ENCODE data around the gene CHST15.

DNA sequence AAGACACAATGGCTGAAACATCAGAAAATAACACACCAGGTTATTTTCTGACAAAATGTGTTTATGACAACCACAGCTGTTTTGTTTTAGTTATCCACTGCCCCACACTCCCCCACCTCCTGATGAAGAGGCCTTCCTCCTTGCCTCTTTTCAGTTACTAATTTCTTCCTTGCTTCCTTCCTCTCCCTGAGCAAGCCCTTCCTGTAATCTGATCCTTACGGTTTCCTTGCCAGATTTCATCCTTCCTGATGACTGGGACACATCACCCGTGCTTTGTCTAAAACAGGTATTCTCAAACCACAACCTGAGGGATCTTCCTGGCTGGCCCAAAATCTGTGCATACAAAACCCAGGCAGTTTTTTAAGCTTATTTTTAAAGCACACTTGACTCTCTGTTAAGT, 39.4 kb downstream of the CHST15 start:
- TF ChIP-seq, protein P1, sequence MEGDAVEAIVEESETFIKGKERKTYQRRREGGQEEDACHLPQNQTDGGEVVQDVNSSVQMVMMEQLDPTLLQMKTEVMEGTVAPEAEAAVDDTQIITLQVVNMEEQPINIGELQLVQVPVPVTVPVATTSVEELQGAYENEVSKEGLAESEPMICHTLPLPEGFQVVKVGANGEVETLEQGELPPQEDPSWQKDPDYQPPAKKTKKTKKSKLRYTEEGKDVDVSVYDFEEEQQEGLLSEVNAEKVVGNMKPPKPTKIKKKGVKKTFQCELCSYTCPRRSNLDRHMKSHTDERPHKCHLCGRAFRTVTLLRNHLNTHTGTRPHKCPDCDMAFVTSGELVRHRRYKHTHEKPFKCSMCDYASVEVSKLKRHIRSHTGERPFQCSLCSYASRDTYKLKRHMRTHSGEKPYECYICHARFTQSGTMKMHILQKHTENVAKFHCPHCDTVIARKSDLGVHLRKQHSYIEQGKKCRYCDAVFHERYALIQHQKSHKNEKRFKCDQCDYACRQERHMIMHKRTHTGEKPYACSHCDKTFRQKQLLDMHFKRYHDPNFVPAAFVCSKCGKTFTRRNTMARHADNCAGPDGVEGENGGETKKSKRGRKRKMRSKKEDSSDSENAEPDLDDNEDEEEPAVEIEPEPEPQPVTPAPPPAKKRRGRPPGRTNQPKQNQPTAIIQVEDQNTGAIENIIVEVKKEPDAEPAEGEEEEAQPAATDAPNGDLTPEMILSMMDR (conservative IDR thresholded peaks at IDR 0.05; ENCODE audit: low read length) = no peak
- no peak for TF ChIP-seq EZH2phosphoT487 (IDR thresholded peaks at IDR 0.05; ENCODE audit: borderline replicate concordance, low read depth, low read length)
